Thyroid gland (tissue), 4 donors: ENCODE results near the gene INPP4A. TPM values are rescaled to one million over a fixed set of nuclear protein-coding genes. Genes with fewer than 3 reads are reported as not detected.

Experiments used
- DNase-seq, 2 donors: peaks; one replicate each; pipeline ENCODE4 v3.0.0-alpha.2; 2019
- H3K27ac ChIP-seq, 3 donors: fragments of 200-600 bp; sonication (generic); 1 replicate in 2 of 3; 2 replicates in 1 of 3; pipeline ENCODE4 v1.5.1; 2016 to 2019; ENCODE audit warnings: mild to moderate bottlenecking in 1 of 3, moderate library complexity in 1 of 3
- H3K27me3 ChIP-seq: fragments of 200-600 bp; sonication (generic); one replicate; pipeline ENCODE4 v1.5.1; 2019
- H3K36me3 ChIP-seq, 2 donors: fragments of 200-600 bp; sonication (generic); one replicate each; pipeline ENCODE4 v1.5.1; 2016 to 2019
- H3K4me1 ChIP-seq, 2 donors: fragments of 200-600 bp; sonication (generic); one replicate each; pipeline ENCODE4 v1.5.1; 2017 to 2019
- H3K4me3 ChIP-seq, 3 donors: fragments of 200-600 bp; sonication (generic); replicated peaks in 1 of 3; 1 replicate in 2 of 3; 2 replicates in 1 of 3; pipeline ENCODE4 v1.5.1; 2016; ENCODE audit warnings: mild to moderate bottlenecking in 1 of 3
- H3K9me3 ChIP-seq: fragments of 200-600 bp; sonication (generic); one replicate; pipeline ENCODE4 v1.5.1; 2017
- POLR2A ChIP-seq, 2 donors: fragments of 450-650 bp; IDR thresholded peaks; one replicate each; pipeline ENCODE4 v1.6.1; 2017; ENCODE audit warnings: antibody characterized with exemption in 2 of 2, mild to moderate bottlenecking in 2 of 2, moderate library complexity in 1 of 2
- WGBS, 2 donors: methylation state at CpG; one replicate each; pipeline ENCODE4 v1.1.5; 2017; 5-methylcytosine and 5-hydroxymethylcytosine counted together
- intact Hi-C: fragments of 100-400 bp; cut with DNase I; formaldehyde crosslinking; loops from one replicate; pipeline ENCODE4 v1.15.1; 2023
- total RNA-seq, 4 donors: library from RNA; depleted of rRNA; stranded (reverse); fragments of >200 nt; gene quantifications; one replicate each; pipeline ENCODE4 v1.2.3, GENCODE V29; 2016
- TF ChIP-seq, protein P1 (sequence below), 6 experiments: fragments of 200-600 bp in 3 of 6; fragments of 450-650 bp in 3 of 6; sonication (generic) in 3 of 6; IDR thresholded peaks; one replicate each; pipeline ENCODE4 v1.5.1; 2016 to 2019; ENCODE audit warnings: antibody characterized with exemption in 6 of 6, mild to moderate bottlenecking in 2 of 6, inconsistent platforms in 1 of 6, moderate library complexity in 1 of 6

The INPP4A gene
- total RNA-seq, 4 donors from 2014 or later = 18.9 to 24.9 (median 23.8) TPM

- Histone ChIP-seq H3K27ac (no peak overlapping the region), H3K4me1 (peaks cover 14 to 17% of the 10 kb centered on the region in 2 donors)
- WGBS, 2 donors = 76 to 87% methylated on average over 4 of the region's 4 CpGs
Observed at GRCh38 chr2:98498703-98499440, 54.2 kb downstream of the INPP4A start.

GRCh38 chr2:98500561-98500960, 55.9 kb downstream of the INPP4A start:
- Histone ChIP-seq H3K4me1 (peaks cover 31 to 34% of the 10 kb centered on the region in 2 donors), H3K9me3 (no peaks in the 10 kb centered on the region), H3K27ac (no peak overlapping the region), H3K36me3 (no peaks in the 10 kb centered on the region), H3K4me3 (no peak overlapping the region), H3K27me3 (no peaks in the 10 kb centered on the region)
- intact Hi-C loops = no loop called here
- no peak for TF ChIP-seq POLR2A (IDR thresholded peaks at IDR 0.05)
- TF ChIP-seq, protein P1, sequence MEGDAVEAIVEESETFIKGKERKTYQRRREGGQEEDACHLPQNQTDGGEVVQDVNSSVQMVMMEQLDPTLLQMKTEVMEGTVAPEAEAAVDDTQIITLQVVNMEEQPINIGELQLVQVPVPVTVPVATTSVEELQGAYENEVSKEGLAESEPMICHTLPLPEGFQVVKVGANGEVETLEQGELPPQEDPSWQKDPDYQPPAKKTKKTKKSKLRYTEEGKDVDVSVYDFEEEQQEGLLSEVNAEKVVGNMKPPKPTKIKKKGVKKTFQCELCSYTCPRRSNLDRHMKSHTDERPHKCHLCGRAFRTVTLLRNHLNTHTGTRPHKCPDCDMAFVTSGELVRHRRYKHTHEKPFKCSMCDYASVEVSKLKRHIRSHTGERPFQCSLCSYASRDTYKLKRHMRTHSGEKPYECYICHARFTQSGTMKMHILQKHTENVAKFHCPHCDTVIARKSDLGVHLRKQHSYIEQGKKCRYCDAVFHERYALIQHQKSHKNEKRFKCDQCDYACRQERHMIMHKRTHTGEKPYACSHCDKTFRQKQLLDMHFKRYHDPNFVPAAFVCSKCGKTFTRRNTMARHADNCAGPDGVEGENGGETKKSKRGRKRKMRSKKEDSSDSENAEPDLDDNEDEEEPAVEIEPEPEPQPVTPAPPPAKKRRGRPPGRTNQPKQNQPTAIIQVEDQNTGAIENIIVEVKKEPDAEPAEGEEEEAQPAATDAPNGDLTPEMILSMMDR (IDR thresholded peaks at IDR 0.05) = no peak
- WGBS, 2 donors = 83 to 96% methylated on average over 1 of the region's 1 CpG
- DNase-seq = no peak

More at GRCh38 chr2:98498703-98499440, 54.2 kb downstream of the INPP4A start:
- Histone ChIP-seq H3K4me3 (no peak overlapping the region), H3K36me3 (no peaks in the 10 kb centered on the region), H3K9me3 (no peaks in the 10 kb centered on the region), H3K27me3 (no peaks in the 10 kb centered on the region)
- intact Hi-C loops = no loop called here
- no peak for DNase-seq
- TF ChIP-seq POLR2A (IDR thresholded peaks at IDR 0.05) = no peak
- TF ChIP-seq, protein P1 (IDR thresholded peaks at IDR 0.05) = no peak

- Histone ChIP-seq H3K4me3 (no peak overlapping the region), H3K4me1 (peaks cover 31 to 40% of the 10 kb centered on the region in 2 donors), H3K27ac (no peak overlapping the region), H3K9me3 (no peaks in the 10 kb centered on the region), H3K36me3 (no peaks in the 10 kb centered on the region), H3K27me3 (no peaks in the 10 kb centered on the region)
- no peak for DNase-seq
- intact Hi-C loops = no loop called here
- WGBS, 2 donors = 93 to 94% methylated on average over 4 of the region's 4 CpGs
- no peak for TF ChIP-seq POLR2A (IDR thresholded peaks at IDR 0.05)
- TF ChIP-seq, protein P1 (IDR thresholded peaks at IDR 0.05) = no peak
Observed at GRCh38 chr2:98501223-98501622, 56.6 kb downstream of the INPP4A start.

DNA sequence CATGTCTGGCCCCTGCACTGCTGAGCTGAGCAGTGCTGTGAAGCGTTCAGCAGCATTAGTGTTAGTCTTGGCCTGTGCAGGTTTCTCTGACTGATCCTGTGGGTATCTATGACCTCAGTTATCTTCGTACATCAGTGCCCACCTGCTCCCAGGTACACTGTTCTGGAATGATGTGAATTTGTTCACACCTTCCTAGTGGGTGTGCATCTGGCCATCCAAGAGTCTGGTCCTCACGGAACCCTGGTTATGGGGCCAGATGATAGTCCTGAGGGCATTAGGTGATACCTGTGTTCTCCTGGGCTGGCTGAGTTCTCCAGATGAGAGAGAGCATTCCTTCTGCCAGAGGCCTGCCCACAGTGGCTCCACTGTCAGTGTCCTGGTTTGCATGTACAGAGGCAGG, 57.2 kb downstream of the INPP4A start:
- intact Hi-C loops = no loop called here
- DNase-seq = no peak

More for the DNA sequence above, 57.2 kb downstream of the INPP4A start:
- no peak for TF ChIP-seq POLR2A (IDR thresholded peaks at IDR 0.05)
- TF ChIP-seq, protein P1 (IDR thresholded peaks at IDR 0.05) = no peak
- no peak overlapping the region for H3K27ac ChIP-seq
- H3K27me3 ChIP-seq = no peaks in the 10 kb centered on the region
- no peaks in the 10 kb centered on the region for H3K36me3 ChIP-seq
- WGBS, 2 donors = 97 to 100% methylated on average over 1 to 3 of the region's 3 CpGs
- H3K4me1 ChIP-seq = peaks cover 31 to 40% of the 10 kb centered on the region in 2 donors
- H3K9me3 ChIP-seq = no peaks in the 10 kb centered on the region
- no peak overlapping the region for H3K4me3 ChIP-seq
